GM03348 (cell line): ENCODE results near the gene PTCD1.

Experiments
- DNase-seq: peaks from one replicate; pipeline ENCODE4 v3.0.0; 2012; ENCODE audit warnings: low spot score

The PTCD1 gene

GRCh38 chr7:99408379-99409191 lies 30.0 kb downstream of the PTCD1 start, which contains the start of the genes BUD31 and PDAP1:
BUD31 (plus strand) TSS chr7:99408969; CDS start chr7:99411093, 2,124 bp downstream.
PDAP1 (minus strand) TSS chr7:99408597; CDS start chr7:99408548, 49 bp downstream.
- DNase-seq = peak; percentile 97

GRCh38 chr7:99407872-99408378 lies 30.7 kb downstream of the PTCD1 start:
- peak; percentile 88 for DNase-seq

GRCh38 chr7:99406557-99406956 lies 32.0 kb downstream of the PTCD1 start:
- no peak for DNase-seq

- DNase-seq = no peak
Observed at GRCh38 chr7:99404977-99405320, 33.6 kb downstream of the PTCD1 start.

GRCh38 chr7:99404235-99404976 lies 34.2 kb downstream of the PTCD1 start:
- DNase-seq = peak; percentile 41

- no peak for DNase-seq
Observed at GRCh38 chr7:99403764-99404163, 34.8 kb downstream of the PTCD1 start.

GRCh38 chr7:99402854-99403253 lies 35.7 kb downstream of the PTCD1 start:
- no peak for DNase-seq

GRCh38 chr7:99399597-99399996 lies 39.0 kb downstream of the PTCD1 start:
- no peak for DNase-seq

- no peak for DNase-seq
Observed at GRCh38 chr7:99398891-99399445, 39.6 kb downstream of the PTCD1 start.

GRCh38 chr7:99397297-99397983 lies 41.2 kb downstream of the PTCD1 start:
- DNase-seq = no peak

- no peak for DNase-seq
Observed at GRCh38 chr7:99396418-99397296, 41.9 kb downstream of the PTCD1 start.

GRCh38 chr7:99395616-99396327 lies 42.8 kb downstream of the PTCD1 start:
- no peak for DNase-seq

- DNase-seq = no peak
Observed at GRCh38 chr7:99394188-99394502, 44.5 kb downstream of the PTCD1 start.

GRCh38 chr7:99393355-99394187 lies 45.0 kb downstream of the PTCD1 start:
- no peak for DNase-seq

- peak; percentile 53 for DNase-seq
Observed at GRCh38 chr7:99392659-99393354, 45.8 kb downstream of the PTCD1 start.

- no peak for DNase-seq
Observed at GRCh38 chr7:99392046-99392445, 46.6 kb downstream of the PTCD1 start.

GRCh38 chr7:99390941-99391602 lies 47.5 kb downstream of the PTCD1 start:
- DNase-seq = no peak

- DNase-seq = no peak
Observed at GRCh38 chr7:99389772-99390171, 48.8 kb downstream of the PTCD1 start.

- no peak for DNase-seq
Observed at GRCh38 chr7:99387912-99388311, 50.7 kb downstream of the PTCD1 start.
